TTC549 (cell line): ENCODE measurements around the gene PTPRN2.
"Not testable (repeated sequence)": the region's sequence is repeated elsewhere in the genome, so short reads cannot be mapped to it uniquely, and the experiment has no call there.

Experiments
- FAIRE-seq: peaks from 2 replicates; lab custom pipeline; 2012; peaks lifted over from hg19 to GRCh38; lab: Jason Lieb, UNC

PTPRN2 gene

GRCh38 chr7:157916946-157917640 is 670.5 kb downstream of the PTPRN2 start:
- FAIRE-seq = no peak

GRCh38 chr7:157910446-157910845 is 677.2 kb downstream of the PTPRN2 start:
- no peak for FAIRE-seq

GRCh38 chr7:157910045-157910444 is 677.6 kb downstream of the PTPRN2 start:
- not testable (repeated sequence) for FAIRE-seq

GRCh38 chr7:157909370-157909769 is 678.3 kb downstream of the PTPRN2 start:
- no peak for FAIRE-seq

- FAIRE-seq = no peak
Measured at GRCh38 chr7:157908006-157908782, 679.4 kb downstream of the PTPRN2 start.

- FAIRE-seq = no peak
Measured at GRCh38 chr7:157907091-157907490, 680.5 kb downstream of the PTPRN2 start.

- no peak for FAIRE-seq
Measured at GRCh38 chr7:157906583-157906982, 681.0 kb downstream of the PTPRN2 start.

- no peak for FAIRE-seq
Measured at GRCh38 chr7:157905651-157906461, 681.8 kb downstream of the PTPRN2 start.

- FAIRE-seq = no peak
Measured at GRCh38 chr7:157904866-157905570, 682.6 kb downstream of the PTPRN2 start.

- FAIRE-seq = no peak
Measured at GRCh38 chr7:157904211-157904865, 683.3 kb downstream of the PTPRN2 start.

GRCh38 chr7:157903710-157904109 is 683.9 kb downstream of the PTPRN2 start:
- no peak for FAIRE-seq

GRCh38 chr7:157903296-157903695 is 684.3 kb downstream of the PTPRN2 start:
- no peak for FAIRE-seq

GRCh38 chr7:157901816-157902610 is 685.6 kb downstream of the PTPRN2 start:
- not testable (repeated sequence) for FAIRE-seq

- no peak for FAIRE-seq
Measured at GRCh38 chr7:157901166-157901565, 686.5 kb downstream of the PTPRN2 start.

- no peak for FAIRE-seq
Measured at GRCh38 chr7:157900556-157900955, 687.1 kb downstream of the PTPRN2 start.

GRCh38 chr7:157900011-157900410 is 687.6 kb downstream of the PTPRN2 start:
- no peak for FAIRE-seq

GRCh38 chr7:157898802-157899505 is 688.7 kb downstream of the PTPRN2 start:
- no peak for FAIRE-seq

- FAIRE-seq = no peak
Measured at GRCh38 chr7:157898261-157898660, 689.4 kb downstream of the PTPRN2 start.

GRCh38 chr7:157897681-157898080 is 689.9 kb downstream of the PTPRN2 start:
- no peak for FAIRE-seq
